PC-9 (cell line): ENCODE data around the gene RAB24.

Source experiments
- EZH2 ChIP-seq: fragments of 200-600 bp; sonication (generic); IDR thresholded peaks from 2 replicates; pipeline ENCODE4 v1.8.0; 2017; ENCODE audit warnings: antibody characterized with exemption, low read depth
- TF ChIP-seq, protein P1 (sequence below): fragments of 200-600 bp; sonication (generic); conservative IDR thresholded peaks from 2 replicates; pipeline ENCODE4 v1.6.1; 2017; ENCODE audit warnings: mixed run types, antibody characterized with exemption, mild to moderate bottlenecking, moderate library complexity

DNA sequence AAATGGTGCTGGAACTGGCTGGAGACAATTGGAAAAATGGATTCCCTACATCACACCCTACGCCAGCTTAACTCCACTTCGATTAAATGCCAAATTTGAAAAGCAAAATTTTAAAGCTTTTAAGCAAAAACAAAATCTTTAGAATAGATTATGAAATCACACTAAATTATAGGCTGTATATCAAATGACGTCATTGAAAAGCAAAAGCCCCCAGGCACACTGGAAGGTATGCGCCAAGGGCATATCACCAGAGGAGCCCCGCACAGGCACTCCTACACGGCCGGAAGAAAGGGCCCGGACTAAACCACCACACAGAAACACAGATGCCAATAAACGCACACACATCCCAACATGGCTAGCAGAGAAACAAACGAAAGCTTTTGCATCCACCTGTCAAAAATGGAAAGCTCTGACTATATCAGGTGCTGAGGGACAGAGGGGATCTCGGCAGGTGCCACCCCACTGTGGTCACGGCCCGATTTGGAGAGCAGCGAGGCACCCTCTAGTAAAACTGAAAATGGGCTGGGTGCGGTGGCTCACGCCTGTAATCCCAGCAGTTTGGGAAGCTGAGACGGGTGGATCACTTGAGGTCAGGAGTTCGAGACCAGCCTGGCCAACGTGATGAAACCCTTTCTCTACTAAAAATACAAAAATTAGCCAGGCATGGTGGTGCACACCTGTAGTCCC lies 25.2 kb upstream of the RAB24 start:
- TF ChIP-seq, protein P1, sequence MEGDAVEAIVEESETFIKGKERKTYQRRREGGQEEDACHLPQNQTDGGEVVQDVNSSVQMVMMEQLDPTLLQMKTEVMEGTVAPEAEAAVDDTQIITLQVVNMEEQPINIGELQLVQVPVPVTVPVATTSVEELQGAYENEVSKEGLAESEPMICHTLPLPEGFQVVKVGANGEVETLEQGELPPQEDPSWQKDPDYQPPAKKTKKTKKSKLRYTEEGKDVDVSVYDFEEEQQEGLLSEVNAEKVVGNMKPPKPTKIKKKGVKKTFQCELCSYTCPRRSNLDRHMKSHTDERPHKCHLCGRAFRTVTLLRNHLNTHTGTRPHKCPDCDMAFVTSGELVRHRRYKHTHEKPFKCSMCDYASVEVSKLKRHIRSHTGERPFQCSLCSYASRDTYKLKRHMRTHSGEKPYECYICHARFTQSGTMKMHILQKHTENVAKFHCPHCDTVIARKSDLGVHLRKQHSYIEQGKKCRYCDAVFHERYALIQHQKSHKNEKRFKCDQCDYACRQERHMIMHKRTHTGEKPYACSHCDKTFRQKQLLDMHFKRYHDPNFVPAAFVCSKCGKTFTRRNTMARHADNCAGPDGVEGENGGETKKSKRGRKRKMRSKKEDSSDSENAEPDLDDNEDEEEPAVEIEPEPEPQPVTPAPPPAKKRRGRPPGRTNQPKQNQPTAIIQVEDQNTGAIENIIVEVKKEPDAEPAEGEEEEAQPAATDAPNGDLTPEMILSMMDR, result no peak
- no peak for TF ChIP-seq EZH2
